MM.1S (cell line): ENCODE data around the gene GTF2H1.

Source experiments
- EZH2 ChIP-seq: fragments of 300-600 bp; sonication (generic); optimal IDR thresholded peaks from 2 replicates; pipeline ENCODE3; 2017; ENCODE audit warnings: low read depth, mild to moderate bottlenecking, antibody characterized with exemption, low read length, mixed read lengths
- EZH2phosphoT487 ChIP-seq: fragments of 300-600 bp; sonication (generic); IDR thresholded peaks from 2 replicates; pipeline ENCODE4 v1.6.1; 2018; ENCODE audit warnings: antibody characterized with exemption, low read length
- TF ChIP-seq, protein P1 (sequence below): fragments of 300-600 bp; sonication (generic); IDR thresholded peaks from 2 replicates; pipeline ENCODE4 v1.5.1; 2016; ENCODE audit warnings: antibody characterized with exemption, low read length, mixed read lengths

DNA sequence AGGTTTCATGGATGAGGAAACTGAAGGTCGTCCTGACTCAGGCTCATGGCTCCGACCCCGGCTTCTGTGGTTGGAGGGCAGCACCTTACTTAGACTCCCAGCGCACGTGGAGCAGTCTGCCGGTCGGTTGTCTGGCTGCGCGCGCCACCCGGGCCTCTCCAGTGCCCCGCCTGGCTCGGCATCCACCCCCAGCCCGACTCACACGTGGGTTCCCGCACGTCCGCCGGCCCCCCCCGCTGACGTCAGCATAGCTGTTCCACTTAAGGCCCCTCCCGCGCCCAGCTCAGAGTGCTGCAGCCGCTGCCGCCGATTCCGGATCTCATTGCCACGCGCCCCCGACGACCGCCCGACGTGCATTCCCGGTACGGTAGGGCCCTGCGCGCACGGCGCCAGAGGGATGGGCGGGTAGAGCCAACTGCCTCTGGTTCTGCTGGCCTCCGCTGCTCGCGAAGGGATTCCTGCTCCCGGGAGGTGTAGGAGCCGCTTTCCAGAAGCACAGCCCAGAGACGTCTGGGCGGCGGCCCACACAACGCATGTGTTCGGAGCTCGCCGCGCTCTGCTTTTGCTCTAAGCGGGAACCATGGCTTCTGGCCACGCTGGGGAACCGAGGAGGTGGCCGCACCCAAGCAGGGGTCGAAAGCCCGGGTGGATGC lies 72.0 kb downstream of the GTF2H1 start, which contains the start of gene LDHA:
- TF ChIP-seq, protein P1, sequence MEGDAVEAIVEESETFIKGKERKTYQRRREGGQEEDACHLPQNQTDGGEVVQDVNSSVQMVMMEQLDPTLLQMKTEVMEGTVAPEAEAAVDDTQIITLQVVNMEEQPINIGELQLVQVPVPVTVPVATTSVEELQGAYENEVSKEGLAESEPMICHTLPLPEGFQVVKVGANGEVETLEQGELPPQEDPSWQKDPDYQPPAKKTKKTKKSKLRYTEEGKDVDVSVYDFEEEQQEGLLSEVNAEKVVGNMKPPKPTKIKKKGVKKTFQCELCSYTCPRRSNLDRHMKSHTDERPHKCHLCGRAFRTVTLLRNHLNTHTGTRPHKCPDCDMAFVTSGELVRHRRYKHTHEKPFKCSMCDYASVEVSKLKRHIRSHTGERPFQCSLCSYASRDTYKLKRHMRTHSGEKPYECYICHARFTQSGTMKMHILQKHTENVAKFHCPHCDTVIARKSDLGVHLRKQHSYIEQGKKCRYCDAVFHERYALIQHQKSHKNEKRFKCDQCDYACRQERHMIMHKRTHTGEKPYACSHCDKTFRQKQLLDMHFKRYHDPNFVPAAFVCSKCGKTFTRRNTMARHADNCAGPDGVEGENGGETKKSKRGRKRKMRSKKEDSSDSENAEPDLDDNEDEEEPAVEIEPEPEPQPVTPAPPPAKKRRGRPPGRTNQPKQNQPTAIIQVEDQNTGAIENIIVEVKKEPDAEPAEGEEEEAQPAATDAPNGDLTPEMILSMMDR: no peak
- TF ChIP-seq EZH2 (no peak), EZH2phosphoT487 (no peak)
